ENCODE data around the gene AIFM3.

DNA sequence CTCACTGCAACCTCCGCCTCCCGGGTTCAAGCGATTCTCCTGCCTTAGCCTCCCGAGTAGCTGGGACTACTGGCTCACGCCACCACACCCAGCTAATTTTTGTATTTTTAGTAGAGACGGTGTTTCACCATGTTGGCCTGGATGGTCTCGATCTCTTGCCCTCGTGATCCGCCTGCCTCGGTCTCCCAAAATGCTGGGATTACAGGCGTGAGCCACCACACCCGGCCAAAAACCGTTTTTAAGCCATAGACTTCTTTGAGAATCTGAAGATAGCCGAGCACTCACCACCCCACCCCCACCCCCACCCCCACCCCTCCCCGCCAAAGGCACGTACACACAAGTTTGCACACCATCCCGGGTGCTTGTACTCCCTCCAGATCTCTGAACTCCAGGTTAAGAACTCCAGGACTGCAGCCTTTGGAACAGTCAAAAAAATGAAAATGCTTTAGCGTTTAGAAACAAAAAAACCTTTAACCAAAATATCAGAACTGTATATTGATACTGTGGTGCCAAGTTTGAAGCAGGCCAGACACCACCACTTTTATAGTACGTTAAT, 48.3 kb upstream of the AIFM3 start:
- TF ChIP-seq, protein P1, sequence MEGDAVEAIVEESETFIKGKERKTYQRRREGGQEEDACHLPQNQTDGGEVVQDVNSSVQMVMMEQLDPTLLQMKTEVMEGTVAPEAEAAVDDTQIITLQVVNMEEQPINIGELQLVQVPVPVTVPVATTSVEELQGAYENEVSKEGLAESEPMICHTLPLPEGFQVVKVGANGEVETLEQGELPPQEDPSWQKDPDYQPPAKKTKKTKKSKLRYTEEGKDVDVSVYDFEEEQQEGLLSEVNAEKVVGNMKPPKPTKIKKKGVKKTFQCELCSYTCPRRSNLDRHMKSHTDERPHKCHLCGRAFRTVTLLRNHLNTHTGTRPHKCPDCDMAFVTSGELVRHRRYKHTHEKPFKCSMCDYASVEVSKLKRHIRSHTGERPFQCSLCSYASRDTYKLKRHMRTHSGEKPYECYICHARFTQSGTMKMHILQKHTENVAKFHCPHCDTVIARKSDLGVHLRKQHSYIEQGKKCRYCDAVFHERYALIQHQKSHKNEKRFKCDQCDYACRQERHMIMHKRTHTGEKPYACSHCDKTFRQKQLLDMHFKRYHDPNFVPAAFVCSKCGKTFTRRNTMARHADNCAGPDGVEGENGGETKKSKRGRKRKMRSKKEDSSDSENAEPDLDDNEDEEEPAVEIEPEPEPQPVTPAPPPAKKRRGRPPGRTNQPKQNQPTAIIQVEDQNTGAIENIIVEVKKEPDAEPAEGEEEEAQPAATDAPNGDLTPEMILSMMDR (conservative IDR thresholded peaks at IDR 0.05) = no peak
- no peak for TF ChIP-seq EZH2 (IDR thresholded peaks at IDR 0.05; ENCODE audit: low read depth)

All from PC-9 (cell line).